ENCODE data around the gene PLXDC2. TPM values are rescaled to one million over a fixed set of nuclear protein-coding genes. Genes with fewer than 3 reads are reported as not detected.
A peak's percentile ranks its signal among the peaks of the same experiment; 100 is the strongest.

Gene PLXDC2
- total and polyA plus RNA-seq, 2 donors: 25.9 to 72.7 TPM

DNA sequence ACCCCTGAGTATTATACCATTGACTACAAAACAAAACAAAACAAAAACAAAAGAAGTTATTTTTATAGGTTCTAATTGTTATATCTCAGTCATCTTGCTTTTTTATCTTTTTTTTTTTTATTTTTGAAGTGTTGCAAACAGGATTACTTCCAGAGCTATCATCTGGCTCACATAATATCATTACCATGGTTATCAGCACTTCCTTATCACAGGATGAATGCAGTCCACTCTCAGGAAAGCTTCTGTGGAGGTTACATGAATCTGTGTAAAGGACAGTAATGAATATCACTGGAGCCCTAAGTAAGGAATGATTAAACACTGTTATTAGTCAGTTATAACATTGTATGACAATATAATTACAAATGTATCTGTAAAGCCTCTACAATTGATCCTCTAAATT, 451.5 kb downstream of the PLXDC2 start:
- DNase-seq (ENCODE audit: extremely low spot score): no peak
- H3K4me3 ChIP-seq (ENCODE audit: low read depth, low read length): no peak overlapping the region

DNA sequence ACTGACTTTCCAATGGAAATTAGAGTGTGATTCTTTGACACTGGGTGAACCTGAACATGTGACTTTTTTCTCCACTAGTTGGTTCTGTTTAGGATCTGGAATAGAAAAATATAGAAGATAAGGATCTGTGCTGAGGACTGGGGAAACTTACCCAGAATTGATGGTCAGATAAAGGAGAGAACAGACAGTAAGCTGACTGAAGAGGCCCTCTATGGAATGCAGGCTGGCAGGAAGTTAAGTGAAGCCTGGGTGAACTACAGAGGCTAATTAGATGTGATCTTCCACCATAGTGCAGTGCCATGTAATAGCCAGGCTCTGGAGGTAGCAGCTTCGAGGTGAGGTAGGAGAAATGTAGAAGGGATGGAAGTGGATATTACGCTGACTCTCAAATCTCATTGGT, 455.3 kb downstream of the PLXDC2 start:
- Histone ChIP-seq H3K27ac (ENCODE audit: low read depth) (no peak overlapping the region), H3K4me1 (ENCODE audit: insufficient read depth) (no peaks in the 10 kb centered on the region), H3K36me3 (ENCODE audit: insufficient read depth) (no peaks in the 10 kb centered on the region), H3K4me3 (ENCODE audit: low read depth, low read length) (no peak overlapping the region)
- WGBS: 89% methylated on average over 2 of the region's 2 CpGs
- DNase-seq (ENCODE audit: extremely low spot score): no peak

More for the DNA sequence above, 451.5 kb downstream of the PLXDC2 start:
- H3K36me3 ChIP-seq (ENCODE audit: insufficient read depth): no peaks in the 10 kb centered on the region
- no peaks in the 10 kb centered on the region for H3K4me1 ChIP-seq (ENCODE audit: insufficient read depth)
- H3K27ac ChIP-seq (ENCODE audit: low read depth): no peak overlapping the region

DNA sequence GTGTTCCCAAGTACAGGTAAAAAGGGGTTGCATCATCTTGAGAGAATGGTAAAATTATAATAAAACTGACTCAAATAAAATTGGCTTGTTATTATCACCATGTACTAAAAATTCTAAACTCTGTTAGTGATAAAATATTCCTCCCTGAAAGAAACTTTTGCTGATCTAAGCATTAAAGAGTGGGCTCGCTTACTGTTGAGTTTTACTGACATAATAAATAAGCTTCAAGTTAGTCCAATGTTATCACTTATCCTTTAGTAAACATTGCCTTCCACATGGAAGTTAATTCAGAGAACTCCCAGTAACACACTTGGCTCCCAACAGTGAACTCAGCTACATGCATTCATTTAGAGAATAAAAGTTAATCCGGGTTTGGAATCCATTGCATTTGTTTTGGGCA, 456.4 kb downstream of the PLXDC2 start:
- DNase-seq (ENCODE audit: extremely low spot score): no peak
- no peaks in the 10 kb centered on the region for H3K36me3 ChIP-seq (ENCODE audit: insufficient read depth)
- H3K4me1 ChIP-seq (ENCODE audit: insufficient read depth): no peaks in the 10 kb centered on the region
- WGBS: 59% methylated on average over 2 of the region's 2 CpGs
- H3K27ac ChIP-seq (ENCODE audit: low read depth): no peak overlapping the region
- no peak overlapping the region for H3K4me3 ChIP-seq (ENCODE audit: low read depth, low read length)

DNA sequence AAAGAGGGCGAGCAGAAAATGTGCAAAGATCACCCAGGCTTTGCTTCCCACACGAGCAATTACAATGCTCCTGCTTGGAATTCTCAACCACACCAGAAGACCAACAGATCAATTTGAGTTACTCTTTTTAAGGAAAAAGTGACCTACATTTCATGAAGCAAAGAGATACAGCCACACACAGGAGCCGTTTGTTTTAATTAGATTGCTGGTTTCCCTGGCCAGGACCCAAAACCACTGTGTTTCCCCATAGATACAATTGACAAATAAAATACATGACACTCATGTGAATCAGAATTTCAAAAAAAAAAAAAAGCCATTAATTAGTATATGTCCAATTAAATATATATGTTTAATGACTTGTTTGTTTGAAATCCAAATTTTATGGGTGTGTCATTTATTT, 458.3 kb downstream of the PLXDC2 start:
- WGBS: 82% methylated on average over 3 of the region's 3 CpGs

DNA sequence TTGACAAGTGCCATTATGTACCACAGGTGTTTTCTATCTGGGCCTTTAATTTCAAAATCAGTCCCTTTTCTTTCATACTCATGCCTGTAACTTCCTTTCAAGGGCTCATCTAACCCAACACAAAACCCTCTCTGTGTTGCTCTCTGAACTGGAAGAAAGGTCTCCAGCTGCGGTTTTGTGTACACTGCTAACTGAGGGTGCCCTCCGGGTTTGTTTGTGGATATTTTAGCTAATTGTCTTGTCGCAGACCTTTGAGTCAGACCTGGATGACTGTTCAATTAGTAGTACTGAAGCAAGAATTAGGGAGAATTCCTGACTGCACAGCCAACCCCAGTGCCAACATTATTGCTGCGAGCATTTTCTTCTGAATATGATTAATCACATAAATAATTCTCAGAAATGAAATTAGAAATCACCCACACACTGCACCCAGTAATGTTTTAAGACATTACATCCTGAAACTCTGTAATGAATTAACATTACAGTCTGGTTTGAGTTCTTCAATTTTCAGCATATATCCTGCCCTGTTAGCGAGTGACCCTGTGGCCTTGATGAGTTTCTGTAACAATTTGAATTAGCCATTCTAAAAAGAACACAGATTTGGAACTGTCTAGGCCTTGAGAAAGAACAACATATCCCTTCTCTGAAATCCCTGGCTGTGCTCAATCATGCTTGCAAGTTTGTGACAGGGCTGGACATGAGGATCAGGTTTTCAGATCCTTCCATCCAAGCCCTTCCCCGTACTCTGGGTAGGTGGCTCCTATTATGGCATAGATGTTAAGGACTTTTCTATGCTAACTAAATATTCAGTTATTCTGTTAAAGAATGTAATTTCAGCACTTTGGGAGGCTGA, 460.1 kb downstream of the PLXDC2 start:
- Histone ChIP-seq H3K4me3 (ENCODE audit: low read depth, low read length) (no peak overlapping the region), H3K4me1 (ENCODE audit: insufficient read depth) (no peaks in the 10 kb centered on the region), H3K27ac (ENCODE audit: low read depth) (no peak overlapping the region), H3K36me3 (ENCODE audit: insufficient read depth) (no peaks in the 10 kb centered on the region)
- 82% methylated on average over 6 of the region's 6 CpGs for WGBS
- DNase-seq (ENCODE audit: extremely low spot score): no peak

More for the DNA sequence above, 458.3 kb downstream of the PLXDC2 start:
- no peaks in the 10 kb centered on the region for H3K36me3 ChIP-seq (ENCODE audit: insufficient read depth)
- H3K4me1 ChIP-seq (ENCODE audit: insufficient read depth): no peaks in the 10 kb centered on the region
- DNase-seq (ENCODE audit: extremely low spot score): no peak
- H3K4me3 ChIP-seq (ENCODE audit: low read depth, low read length): no peak overlapping the region
- H3K27ac ChIP-seq (ENCODE audit: low read depth): no peak overlapping the region

DNA sequence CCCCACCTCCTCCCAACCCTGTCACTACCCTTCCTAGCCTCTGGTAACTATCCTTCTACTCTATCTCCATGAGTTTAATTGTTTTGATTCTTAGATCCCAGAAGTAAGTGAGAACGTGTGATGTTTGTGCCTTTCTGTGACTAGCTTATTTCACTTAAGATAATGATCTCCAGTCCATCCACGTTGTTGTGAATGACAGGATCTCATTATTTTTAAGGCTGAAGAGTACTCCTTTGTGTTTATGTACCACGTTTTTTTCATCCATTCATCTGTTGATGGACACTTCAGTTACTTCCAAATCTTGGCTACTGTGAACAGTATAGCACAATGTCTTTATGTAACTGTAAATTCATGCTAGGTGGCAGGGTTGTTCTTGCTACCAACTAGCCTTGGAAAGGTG, 461.6 kb downstream of the PLXDC2 start:
- Histone ChIP-seq H3K4me1 (ENCODE audit: insufficient read depth) (no peaks in the 10 kb centered on the region), H3K36me3 (ENCODE audit: insufficient read depth) (no peaks in the 10 kb centered on the region), H3K27ac (ENCODE audit: low read depth) (no peak overlapping the region), H3K4me3 (ENCODE audit: low read depth, low read length) (no peak overlapping the region)
- WGBS: 57% methylated on average over 3 of the region's 3 CpGs
- DNase-seq (ENCODE audit: extremely low spot score): no peak

DNA sequence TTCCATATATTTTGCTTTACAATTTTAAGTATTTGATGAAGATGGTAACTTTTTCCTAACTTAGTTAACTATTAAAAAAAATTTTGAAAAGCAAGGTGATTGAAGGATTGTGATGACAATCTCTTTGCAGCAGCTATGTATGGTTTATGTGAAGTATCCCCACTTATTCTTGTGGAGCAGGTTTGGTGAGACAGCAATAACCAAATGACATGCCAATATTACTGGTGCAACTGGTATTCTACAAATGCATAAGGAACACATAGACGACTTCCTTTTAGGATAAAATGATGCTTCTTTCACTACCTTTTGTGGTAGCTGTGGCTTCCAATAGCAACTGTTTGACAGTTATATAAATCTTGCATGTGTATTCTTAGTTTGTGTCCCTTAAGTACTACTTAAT, 465.3 kb downstream of the PLXDC2 start:
- Histone ChIP-seq H3K36me3 (ENCODE audit: insufficient read depth) (no peaks in the 10 kb centered on the region), H3K4me3 (ENCODE audit: low read depth, low read length) (no peak overlapping the region), H3K27ac (ENCODE audit: low read depth) (no peak overlapping the region), H3K4me1 (ENCODE audit: insufficient read depth) (no peaks in the 10 kb centered on the region)
- 79% methylated on average over 1 of the region's 1 CpG for WGBS
- DNase-seq (ENCODE audit: extremely low spot score): no peak

DNA sequence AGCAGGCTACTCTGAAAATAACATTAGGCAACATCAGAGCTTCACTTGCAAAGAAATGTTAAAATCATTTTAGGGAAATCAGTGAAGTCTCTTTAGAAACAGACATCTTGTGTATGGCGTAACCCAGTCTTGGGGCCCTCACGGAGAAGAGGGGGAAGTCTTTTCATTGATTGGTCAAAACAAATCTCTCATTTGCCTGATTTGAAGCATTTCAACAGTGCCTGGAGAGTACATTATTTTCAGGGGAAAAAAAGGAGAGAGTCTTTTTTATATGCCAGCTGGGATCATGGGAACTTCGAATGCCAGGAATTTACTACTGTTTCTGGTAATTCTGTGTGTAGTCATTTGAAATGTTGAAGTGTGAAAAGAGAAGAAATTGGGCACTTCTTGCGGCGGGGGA, 471.4 kb downstream of the PLXDC2 start:
- H3K36me3 ChIP-seq (ENCODE audit: insufficient read depth): no peaks in the 10 kb centered on the region
- H3K4me3 ChIP-seq (ENCODE audit: low read depth, low read length): no peak overlapping the region
- no peaks in the 10 kb centered on the region for H3K4me1 ChIP-seq (ENCODE audit: insufficient read depth)
- 60% methylated on average over 5 of the region's 5 CpGs for WGBS
- no peak for DNase-seq (ENCODE audit: extremely low spot score)
- no peak overlapping the region for H3K27ac ChIP-seq (ENCODE audit: low read depth)

DNA sequence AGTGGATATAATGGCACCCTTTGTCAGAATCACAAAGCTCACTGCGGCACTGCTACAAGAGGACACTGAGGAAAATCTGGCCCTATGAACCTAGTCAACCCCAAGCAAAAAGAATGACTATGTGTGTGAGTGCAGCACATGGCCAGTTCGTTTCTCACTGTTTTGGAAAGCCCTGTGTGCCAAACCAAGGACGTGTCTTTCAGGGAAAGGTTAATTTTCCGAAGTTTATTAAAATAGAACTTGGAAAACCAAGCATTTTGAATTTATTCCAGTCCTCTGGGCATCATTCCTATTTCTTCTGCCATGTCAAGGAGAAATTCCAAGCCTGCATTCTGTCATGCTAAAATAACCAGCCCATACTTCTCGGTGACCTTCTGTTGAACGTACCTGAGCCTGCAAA, 471.8 kb downstream of the PLXDC2 start:
- Histone ChIP-seq H3K27ac (ENCODE audit: low read depth) (no peak overlapping the region), H3K4me3 (ENCODE audit: low read depth, low read length) (no peak overlapping the region), H3K36me3 (ENCODE audit: insufficient read depth) (no peaks in the 10 kb centered on the region), H3K4me1 (ENCODE audit: insufficient read depth) (no peaks in the 10 kb centered on the region)
- 52% methylated on average over 6 of the region's 6 CpGs for WGBS
- no peak for DNase-seq (ENCODE audit: extremely low spot score)

DNA sequence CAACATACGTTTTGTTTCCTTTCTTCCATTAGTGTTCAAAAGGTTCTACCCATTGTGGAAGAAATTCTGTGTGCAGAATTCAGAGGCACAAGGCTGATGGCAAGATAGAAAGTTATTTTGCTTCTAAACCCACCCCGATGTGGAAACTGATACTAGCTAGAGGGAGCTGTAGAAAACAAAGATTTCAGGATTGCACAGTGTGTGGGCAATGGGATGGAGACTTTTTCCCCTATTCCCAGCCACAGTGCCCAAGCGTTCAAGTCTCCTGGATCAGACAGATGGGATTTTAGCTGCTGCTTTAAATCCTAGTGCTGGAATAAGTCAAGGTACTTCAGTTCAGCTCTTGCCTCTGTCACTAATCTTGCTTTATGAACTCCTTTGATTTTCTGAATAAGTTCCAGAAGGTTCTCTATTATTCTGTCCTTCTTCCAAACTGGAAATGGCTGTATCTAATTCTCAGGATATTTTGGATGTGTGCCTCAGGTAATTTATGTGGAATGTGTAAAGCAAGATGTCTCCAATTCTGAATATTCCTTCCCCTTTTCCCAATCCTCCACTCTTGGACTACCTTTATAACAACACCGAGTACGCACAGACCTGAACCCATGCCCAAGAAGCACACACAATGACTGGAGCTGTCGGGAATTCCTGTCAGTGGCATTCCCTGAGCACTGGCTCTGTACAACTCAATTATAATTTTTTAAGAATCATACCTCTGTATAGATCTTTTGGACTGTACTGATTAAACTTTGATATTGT, 473.0 kb downstream of the PLXDC2 start:
- 52% methylated on average over 6 of the region's 6 CpGs for WGBS
- DNase-seq (ENCODE audit: extremely low spot score): no peak
- H3K27ac ChIP-seq (ENCODE audit: low read depth): no peak overlapping the region

DNA sequence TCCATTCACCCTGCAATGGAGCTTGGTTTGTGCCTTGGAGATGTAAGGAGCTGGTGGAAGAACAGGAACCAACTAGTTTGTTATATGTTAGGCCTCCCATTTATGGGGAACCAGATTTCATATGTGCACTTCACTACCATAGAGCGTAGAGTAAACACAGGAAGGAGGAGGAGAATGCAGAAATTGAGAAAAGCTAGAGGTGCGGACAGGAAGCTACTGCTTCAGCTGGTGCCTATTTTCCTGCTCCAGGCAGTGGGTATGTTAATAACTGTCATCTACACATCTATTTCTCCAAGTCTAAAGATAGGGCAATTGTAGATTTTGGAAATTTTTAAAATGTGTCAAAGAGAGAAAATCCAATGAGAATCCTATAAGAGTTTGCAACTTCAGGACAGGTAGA, 482.2 kb downstream of the PLXDC2 start:
- Histone ChIP-seq H3K27ac (ENCODE audit: low read depth) (no peak overlapping the region), H3K36me3 (ENCODE audit: insufficient read depth) (no peaks in the 10 kb centered on the region), H3K4me3 (ENCODE audit: low read depth, low read length) (no peak overlapping the region), H3K4me1 (ENCODE audit: insufficient read depth) (no peaks in the 10 kb centered on the region)
- DNase-seq (ENCODE audit: extremely low spot score): no peak
- 95% methylated on average over 2 of the region's 2 CpGs for WGBS

More for the DNA sequence above, 473.0 kb downstream of the PLXDC2 start:
- Histone ChIP-seq H3K4me1 (ENCODE audit: insufficient read depth) (no peaks in the 10 kb centered on the region), H3K4me3 (ENCODE audit: low read depth, low read length) (no peak overlapping the region), H3K36me3 (ENCODE audit: insufficient read depth) (no peaks in the 10 kb centered on the region)

DNA sequence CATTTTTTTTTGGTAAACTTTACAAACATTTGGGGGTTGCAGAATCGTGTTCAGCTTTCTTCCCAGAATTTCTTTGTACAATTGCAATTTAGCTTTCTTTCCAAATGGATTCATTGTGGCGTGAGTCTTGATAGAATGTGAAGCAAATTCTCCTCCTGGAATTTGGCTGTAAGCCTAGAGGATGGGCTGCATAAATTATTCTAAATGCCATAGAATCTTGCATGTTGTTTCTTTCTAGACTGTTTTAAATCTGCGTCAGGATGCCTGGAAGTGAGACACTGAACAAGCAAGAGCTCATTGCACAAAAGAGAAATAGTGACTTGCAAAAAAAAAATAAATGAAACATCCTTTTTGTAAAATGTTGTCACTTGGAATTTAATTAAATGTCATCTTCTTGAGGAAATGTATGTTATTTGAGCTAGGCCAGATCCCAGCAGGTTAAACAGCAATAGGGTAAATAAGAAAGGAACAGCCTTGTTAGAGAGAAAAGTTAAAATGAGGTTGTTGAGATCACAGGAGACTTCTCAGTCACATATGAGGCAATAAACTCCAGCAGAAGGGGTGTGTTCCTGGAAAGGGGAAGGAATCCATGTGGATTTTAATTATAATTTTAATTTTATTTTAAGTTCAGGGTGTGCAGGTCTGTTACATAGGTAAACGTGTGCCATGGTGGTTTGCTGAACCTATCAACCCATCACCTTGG, 483.0 kb downstream of the PLXDC2 start:
- Histone ChIP-seq H3K4me3 (ENCODE audit: low read depth, low read length) (no peak overlapping the region), H3K4me1 (ENCODE audit: insufficient read depth) (no peaks in the 10 kb centered on the region), H3K27ac (ENCODE audit: low read depth) (no peak overlapping the region), H3K36me3 (ENCODE audit: insufficient read depth) (no peaks in the 10 kb centered on the region)
- peak; percentile 26 for DNase-seq (ENCODE audit: extremely low spot score)
- WGBS: 36% methylated on average over 4 of the region's 4 CpGs

DNA sequence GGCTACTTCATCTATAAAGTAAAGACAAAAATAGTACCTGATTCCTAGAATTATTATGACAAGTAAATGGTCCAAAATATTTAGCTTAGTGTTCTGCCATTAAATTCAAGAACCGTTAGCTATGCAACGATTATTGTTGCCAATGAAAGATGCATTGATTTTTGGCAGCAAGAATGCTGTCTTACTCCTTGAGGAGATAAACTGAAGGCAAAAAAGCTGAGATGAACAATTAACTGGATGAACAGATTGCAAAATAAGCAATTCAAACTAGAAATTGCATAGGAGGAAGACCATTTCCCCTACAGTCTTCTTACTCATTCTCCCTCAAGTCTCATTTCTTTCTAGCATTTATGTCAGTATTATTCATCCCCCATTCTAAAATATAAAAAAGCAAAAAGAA, 484.5 kb downstream of the PLXDC2 start:
- Histone ChIP-seq H3K4me3 (ENCODE audit: low read depth, low read length) (no peak overlapping the region), H3K4me1 (ENCODE audit: insufficient read depth) (no peaks in the 10 kb centered on the region), H3K36me3 (ENCODE audit: insufficient read depth) (no peaks in the 10 kb centered on the region), H3K27ac (ENCODE audit: low read depth) (no peak overlapping the region)
- DNase-seq (ENCODE audit: extremely low spot score): no peak
- WGBS: 76% methylated on average over 2 of the region's 2 CpGs

DNA sequence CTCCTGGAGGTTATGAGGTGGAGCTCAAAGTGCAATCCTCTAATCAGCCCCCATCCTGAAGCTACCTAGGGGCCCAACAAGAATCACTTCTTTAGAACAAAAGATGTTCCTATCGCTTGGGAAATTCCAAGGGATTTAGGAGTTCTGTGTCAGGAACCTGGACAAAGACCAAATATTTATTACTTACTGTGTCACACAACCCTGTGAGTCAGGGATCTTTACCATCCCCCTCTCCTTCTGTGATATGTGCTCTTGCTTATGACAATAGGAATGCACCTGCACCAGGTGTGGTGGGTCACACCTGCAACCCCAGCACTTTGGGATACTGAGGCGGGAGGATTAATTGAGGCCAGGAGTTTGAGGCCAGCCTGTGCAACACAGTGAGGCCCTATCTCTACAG, 485.8 kb downstream of the PLXDC2 start:
- no peaks in the 10 kb centered on the region for H3K4me1 ChIP-seq (ENCODE audit: insufficient read depth)

More for the DNA sequence above, 485.8 kb downstream of the PLXDC2 start:
- WGBS: 78% methylated on average over 2 of the region's 2 CpGs
- DNase-seq (ENCODE audit: extremely low spot score): no peak
- H3K4me3 ChIP-seq (ENCODE audit: low read depth, low read length): no peak overlapping the region
- no peak overlapping the region for H3K27ac ChIP-seq (ENCODE audit: low read depth)
- H3K36me3 ChIP-seq (ENCODE audit: insufficient read depth): no peaks in the 10 kb centered on the region

Measured in urinary bladder (tissue), 4 donors.